Neuronal stem cell (in vitro differentiated cells): ENCODE results near the gene NBPF9.
"Not testable (repeated sequence)": the region's sequence is repeated elsewhere in the genome, so short reads cannot be mapped to it uniquely, and the experiment has no call there.

ENCODE experiments used
- DNase-seq: peaks from one replicate; pipeline ENCODE4 v3.0.0-alpha.2; 2013; ENCODE audit warnings: low spot score
- H2AFZ ChIP-seq: one replicate; pipeline ENCODE4 v1.6.1; 2013; ENCODE audit warnings: mild to moderate bottlenecking, low read length, inconsistent platforms
- H2AK5ac ChIP-seq: 2 replicates; pipeline ENCODE4 v1.6.1; 2013; ENCODE audit warnings: low read depth, mild to moderate bottlenecking, inconsistent platforms, low read length, moderate library complexity, mixed read lengths
- H2BK120ac ChIP-seq: 2 replicates; pipeline ENCODE4 v1.6.1; 2013; ENCODE audit warnings: low read depth, mild to moderate bottlenecking, inconsistent platforms, low read length, moderate library complexity, mixed read lengths
- H2BK12ac ChIP-seq: one replicate; pipeline ENCODE4 v1.6.1; 2013; ENCODE audit warnings: low read length, inconsistent platforms
- H2BK15ac ChIP-seq: 2 replicates; pipeline ENCODE4 v1.6.1; 2013; ENCODE audit warnings: mild to moderate bottlenecking, low read length, inconsistent platforms, mixed read lengths
- H2BK5ac ChIP-seq: one replicate; pipeline ENCODE4 v1.6.1; 2013; ENCODE audit warnings: inconsistent platforms, mild to moderate bottlenecking, low read length, moderate library complexity
- H3K14ac ChIP-seq: one replicate; pipeline ENCODE4 v1.6.1; 2013; ENCODE audit warnings: low read length, inconsistent platforms
- H3K18ac ChIP-seq: 2 replicates; pipeline ENCODE4 v1.6.1; 2013; ENCODE audit warnings: low read length, inconsistent platforms
- H3K23ac ChIP-seq: 2 replicates; pipeline ENCODE4 v1.6.1; 2013; ENCODE audit warnings: low read depth, mild to moderate bottlenecking, mixed read lengths, low read length, inconsistent platforms; ENCODE audit not compliant: poor library complexity
- H3K27ac ChIP-seq: replicated peaks from 3 replicates; pipeline ENCODE4 v1.5.1; 2013; ENCODE audit warnings: low read length, inconsistent platforms
- H3K27me3 ChIP-seq, 3 experiments: 2 replicates each; pipeline ENCODE4 v1.6.1; 2013; ENCODE audit warnings: low read length in 3 of 3, mild to moderate bottlenecking in 2 of 3, inconsistent platforms in 1 of 3, low read depth in 1 of 3, mixed read lengths in 1 of 3, moderate library complexity in 1 of 3; ENCODE audit not compliant: control insufficient read depth in 3 of 3, insufficient read depth in 3 of 3
- H3K36me3 ChIP-seq, 2 donors: replicated peaks in 1 of 2; 2 replicates each; pipeline ENCODE4 v1.6.1; 2013; ENCODE audit warnings: low read length in 2 of 2; ENCODE audit not compliant: control insufficient read depth in 2 of 2, insufficient read depth in 2 of 2
- H3K4ac ChIP-seq: 2 replicates; pipeline ENCODE4 v1.6.1; 2013; ENCODE audit warnings: inconsistent platforms, mild to moderate bottlenecking, low read length, moderate library complexity
- H3K4me1 ChIP-seq, 2 donors: 1 replicate in 1 of 2; 2 replicates in 1 of 2; pipeline ENCODE4 v1.6.1; 2013; ENCODE audit warnings: low read length in 2 of 2, low read depth in 1 of 2; ENCODE audit not compliant: control insufficient read depth in 2 of 2, insufficient read depth in 1 of 2
- H3K4me2 ChIP-seq: one replicate; pipeline ENCODE4 v1.6.1; 2013; ENCODE audit warnings: mild to moderate bottlenecking, low read length, inconsistent platforms; ENCODE audit not compliant: insufficient read depth, poor library complexity, severe bottlenecking
- H3K4me3 ChIP-seq, 2 donors: 2 replicates each; pipeline ENCODE4 v1.5.1; 2013; ENCODE audit warnings: low read length in 2 of 2, mild to moderate bottlenecking in 2 of 2, inconsistent platforms in 1 of 2, moderate library complexity in 1 of 2
- H3K79me1 ChIP-seq: one replicate; pipeline ENCODE4 v1.6.1; 2013; ENCODE audit warnings: low read depth, mild to moderate bottlenecking, inconsistent platforms, low read length, moderate library complexity
- H3K9ac ChIP-seq: one replicate; pipeline ENCODE4 v1.6.1; 2013; ENCODE audit warnings: mild to moderate bottlenecking, low read depth, low read length, inconsistent platforms; ENCODE audit not compliant: poor library complexity
- H3K9me3 ChIP-seq, 2 donors: replicated peaks in 1 of 2; 2 replicates each; pipeline versions ENCODE3 to v1.6.1; 2013; ENCODE audit warnings: low read length in 2 of 2, mild to moderate bottlenecking in 2 of 2, inconsistent platforms in 1 of 2, low read depth in 1 of 2, mixed read lengths in 1 of 2, moderate library complexity in 1 of 2; ENCODE audit not compliant: control insufficient read depth in 2 of 2, insufficient read depth in 1 of 2
- H4K8ac ChIP-seq: one replicate; pipeline ENCODE4 v1.6.1; 2013; ENCODE audit warnings: low read depth, mild to moderate bottlenecking, inconsistent platforms, low read length, moderate library complexity
- H4K91ac ChIP-seq: one replicate; pipeline ENCODE4 v1.6.1; 2013; ENCODE audit warnings: low read length, low read depth, mild to moderate bottlenecking, inconsistent platforms; ENCODE audit not compliant: poor library complexity
- WGBS, 2 donors: extraction: QIAGEN DNeasy Blood & Tissue Kit; methylation state at CpG; one replicate each; pipeline ENCODE4 v1.1.7; 2013; ENCODE audit warnings: missing lambda C conversion rate in 2 of 2, mixed read lengths in 1 of 2; ENCODE audit not compliant: insufficient read length in 2 of 2, insufficient replicate concordance in 1 of 2; ENCODE audit errors: extremely low coverage in 2 of 2; 5-methylcytosine and 5-hydroxymethylcytosine counted together

The NBPF9 gene

GRCh38 chr1:149075505-149076127, 27.7 kb downstream of the NBPF9 start:
- H3K9ac ChIP-seq, H3K4me2 ChIP-seq, H3K79me1 ChIP-seq, H3K23ac ChIP-seq, H3K4me3 ChIP-seq, H3K4ac ChIP-seq, H2AFZ ChIP-seq, H3K18ac ChIP-seq, H4K8ac ChIP-seq, H2BK15ac ChIP-seq, H2BK12ac ChIP-seq, H2AK5ac ChIP-seq, H3K14ac ChIP-seq, H2BK5ac ChIP-seq, H3K27ac ChIP-seq, H3K9me3 ChIP-seq, H4K91ac ChIP-seq, H2BK120ac ChIP-seq, DNase-seq, H3K4me1 ChIP-seq, H3K27me3 ChIP-seq, H3K36me3 ChIP-seq: not testable (repeated sequence)
- WGBS, 2 donors: no CpG with 5 or more reads among the region's 9 CpGs

GRCh38 chr1:149064611-149065010, 38.7 kb downstream of the NBPF9 start:
- not testable (repeated sequence) for H2AK5ac ChIP-seq, H2BK5ac ChIP-seq, H3K9me3 ChIP-seq, H3K4ac ChIP-seq, H3K79me1 ChIP-seq, H3K36me3 ChIP-seq, H4K91ac ChIP-seq, H3K18ac ChIP-seq, H3K4me1 ChIP-seq, DNase-seq, H2BK12ac ChIP-seq, H3K9ac ChIP-seq, H2BK120ac ChIP-seq, H3K23ac ChIP-seq, H2AFZ ChIP-seq, H3K27ac ChIP-seq, H3K4me2 ChIP-seq, H3K4me3 ChIP-seq, H3K14ac ChIP-seq, H3K27me3 ChIP-seq, H2BK15ac ChIP-seq, H4K8ac ChIP-seq
- WGBS, 2 donors: no CpG with 5 or more reads among the region's 3 CpGs

DNA sequence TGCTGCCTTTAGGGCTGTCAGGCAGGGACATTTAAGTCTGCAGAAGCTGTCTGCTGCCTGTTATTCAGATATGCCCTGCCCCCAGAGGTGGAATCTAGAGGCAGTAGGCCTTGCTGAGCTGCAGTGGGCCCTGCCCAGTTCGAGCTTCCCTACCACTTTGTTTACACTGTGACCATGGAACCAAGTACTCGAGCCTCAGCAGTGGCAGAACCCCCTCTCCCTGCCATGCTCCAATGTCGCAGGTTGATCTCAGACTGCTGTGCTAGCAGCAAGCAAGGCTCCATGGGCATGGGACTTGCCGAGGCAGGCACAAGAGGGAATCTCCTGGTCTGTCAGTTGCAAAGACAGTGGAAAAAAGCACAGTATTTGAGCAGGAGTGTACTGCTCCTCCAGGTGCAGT, 60.3 kb downstream of the NBPF9 start:
- not testable (repeated sequence) for H3K14ac ChIP-seq, H3K4me3 ChIP-seq, H2BK5ac ChIP-seq, H4K8ac ChIP-seq, H2BK12ac ChIP-seq, H3K23ac ChIP-seq, H2BK15ac ChIP-seq, H3K9ac ChIP-seq, H3K27ac ChIP-seq, DNase-seq, H3K36me3 ChIP-seq, H3K4me1 ChIP-seq, H3K79me1 ChIP-seq, H3K4ac ChIP-seq, H4K91ac ChIP-seq, H2AK5ac ChIP-seq, H3K4me2 ChIP-seq, H3K27me3 ChIP-seq, H3K9me3 ChIP-seq, H2AFZ ChIP-seq, H2BK120ac ChIP-seq, H3K18ac ChIP-seq
- no CpG with 5 or more reads among the region's 4 CpGs for WGBS, 2 donors

DNA sequence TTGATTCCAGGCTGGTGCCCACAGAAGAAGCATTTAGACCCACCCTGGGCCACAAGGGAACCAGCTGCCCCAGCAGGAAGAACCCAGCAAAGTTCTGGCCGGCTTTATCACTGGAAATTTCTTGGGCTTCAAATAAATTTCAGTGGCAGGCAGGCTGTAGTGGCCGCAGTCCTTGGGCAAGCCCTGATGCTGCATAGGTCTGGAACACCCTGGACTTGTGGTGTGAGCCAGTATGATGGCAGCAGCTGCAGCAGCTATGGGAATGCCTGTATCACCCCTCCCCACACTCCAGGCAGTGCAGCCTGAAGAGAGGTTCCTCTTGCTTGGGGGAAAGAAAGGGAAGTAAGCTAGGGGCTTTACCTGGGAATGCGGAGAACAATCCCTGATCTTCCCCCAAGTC, 69.4 kb downstream of the NBPF9 start:
- not testable (repeated sequence) for H2AFZ ChIP-seq, H3K27me3 ChIP-seq, H2BK15ac ChIP-seq, H3K27ac ChIP-seq, H2BK12ac ChIP-seq, H3K9me3 ChIP-seq, H4K8ac ChIP-seq, H3K9ac ChIP-seq, DNase-seq, H3K4me1 ChIP-seq, H2BK5ac ChIP-seq, H3K79me1 ChIP-seq, H3K36me3 ChIP-seq, H3K23ac ChIP-seq, H2AK5ac ChIP-seq, H3K18ac ChIP-seq, H3K4me2 ChIP-seq, H3K14ac ChIP-seq, H4K91ac ChIP-seq, H3K4ac ChIP-seq, H3K4me3 ChIP-seq, H2BK120ac ChIP-seq
- WGBS, 2 donors: no CpG with 5 or more reads among the region's 3 CpGs
